ENCODE data around the gene S1PR1.

S1PR1 gene

GRCh38 chr1:101241485-101242225 is 4.8 kb downstream of the S1PR1 start:
- Histone ChIP-seq H3K9ac (ENCODE audit: low read length) (no peak overlapping the region), H3K27me3 (ENCODE audit: control insufficient read depth, insufficient read depth, low read length) (peaks cover 25% of the 10 kb centered on the region), H3K36me3 (ENCODE audit: control insufficient read depth, insufficient read depth, low read length) (no peaks in the 10 kb centered on the region), H3K4me3 (ENCODE audit: low read length) (no peak overlapping the region), H3K9me3 (ENCODE audit: control insufficient read depth, low read length) (no peaks in the 10 kb centered on the region), H3K4me1 (ENCODE audit: control insufficient read depth, insufficient read depth, low read length) (peaks cover 11% of the 10 kb centered on the region)

GRCh38 chr1:101242324-101243050 is 5.7 kb downstream of the S1PR1 start:
- H3K4me3 ChIP-seq (ENCODE audit: low read length), result no peak overlapping the region
- no peaks in the 10 kb centered on the region for H3K9me3 ChIP-seq (ENCODE audit: control insufficient read depth, low read length)
- no peak overlapping the region for H3K9ac ChIP-seq (ENCODE audit: low read length)
- H3K27me3 ChIP-seq (ENCODE audit: control insufficient read depth, insufficient read depth, low read length), result peaks cover 16% of the 10 kb centered on the region
- peaks cover 2% of the 10 kb centered on the region for H3K4me1 ChIP-seq (ENCODE audit: control insufficient read depth, insufficient read depth, low read length)
- H3K36me3 ChIP-seq (ENCODE audit: control insufficient read depth, insufficient read depth, low read length), result no peaks in the 10 kb centered on the region

GRCh38 chr1:101243751-101244150 is 6.9 kb downstream of the S1PR1 start:
- Histone ChIP-seq H3K36me3 (ENCODE audit: control insufficient read depth, insufficient read depth, low read length) (no peaks in the 10 kb centered on the region), H3K4me3 (ENCODE audit: low read length) (no peak overlapping the region), H3K9me3 (ENCODE audit: control insufficient read depth, low read length) (no peaks in the 10 kb centered on the region), H3K9ac (ENCODE audit: low read length) (no peak overlapping the region), H3K4me1 (ENCODE audit: control insufficient read depth, insufficient read depth, low read length) (no peaks in the 10 kb centered on the region), H3K27me3 (ENCODE audit: control insufficient read depth, insufficient read depth, low read length) (peaks cover 6% of the 10 kb centered on the region)

GRCh38 chr1:101244842-101245241 is 8.0 kb downstream of the S1PR1 start:
- peaks cover 4% of the 10 kb centered on the region for H3K27me3 ChIP-seq (ENCODE audit: control insufficient read depth, insufficient read depth, low read length)
- no peaks in the 10 kb centered on the region for H3K36me3 ChIP-seq (ENCODE audit: control insufficient read depth, insufficient read depth, low read length)
- no peak overlapping the region for H3K4me3 ChIP-seq (ENCODE audit: low read length)
- H3K9ac ChIP-seq (ENCODE audit: low read length), result no peak overlapping the region
- no peaks in the 10 kb centered on the region for H3K4me1 ChIP-seq (ENCODE audit: control insufficient read depth, insufficient read depth, low read length)
- no peaks in the 10 kb centered on the region for H3K9me3 ChIP-seq (ENCODE audit: control insufficient read depth, low read length)

- Histone ChIP-seq H3K9me3 (ENCODE audit: control insufficient read depth, low read length) (no peaks in the 10 kb centered on the region), H3K4me3 (ENCODE audit: low read length) (no peak overlapping the region), H3K27me3 (ENCODE audit: control insufficient read depth, insufficient read depth, low read length) (no peaks in the 10 kb centered on the region), H3K36me3 (ENCODE audit: control insufficient read depth, insufficient read depth, low read length) (no peaks in the 10 kb centered on the region), H3K9ac (ENCODE audit: low read length) (no peak overlapping the region), H3K4me1 (ENCODE audit: control insufficient read depth, insufficient read depth, low read length) (no peaks in the 10 kb centered on the region)
Measured at GRCh38 chr1:101245246-101245927, 8.6 kb downstream of the S1PR1 start.

- H3K4me1 ChIP-seq (ENCODE audit: control insufficient read depth, insufficient read depth, low read length), result no peaks in the 10 kb centered on the region
- no peak overlapping the region for H3K4me3 ChIP-seq (ENCODE audit: low read length)
- H3K36me3 ChIP-seq (ENCODE audit: control insufficient read depth, insufficient read depth, low read length), result no peaks in the 10 kb centered on the region
- no peak overlapping the region for H3K9ac ChIP-seq (ENCODE audit: low read length)
- no peaks in the 10 kb centered on the region for H3K9me3 ChIP-seq (ENCODE audit: control insufficient read depth, low read length)
- H3K27me3 ChIP-seq (ENCODE audit: control insufficient read depth, insufficient read depth, low read length), result no peaks in the 10 kb centered on the region
Measured at GRCh38 chr1:101247404-101248287, 10.8 kb downstream of the S1PR1 start.

GRCh38 chr1:101250222-101250621 is 13.4 kb downstream of the S1PR1 start:
- H3K9ac ChIP-seq (ENCODE audit: low read length), result no peak overlapping the region
- no peaks in the 10 kb centered on the region for H3K9me3 ChIP-seq (ENCODE audit: control insufficient read depth, low read length)
- no peak overlapping the region for H3K4me3 ChIP-seq (ENCODE audit: low read length)
- H3K36me3 ChIP-seq (ENCODE audit: control insufficient read depth, insufficient read depth, low read length), result no peaks in the 10 kb centered on the region
- no peaks in the 10 kb centered on the region for H3K4me1 ChIP-seq (ENCODE audit: control insufficient read depth, insufficient read depth, low read length)
- no peaks in the 10 kb centered on the region for H3K27me3 ChIP-seq (ENCODE audit: control insufficient read depth, insufficient read depth, low read length)

- no peaks in the 10 kb centered on the region for H3K36me3 ChIP-seq (ENCODE audit: control insufficient read depth, insufficient read depth, low read length)
- H3K27me3 ChIP-seq (ENCODE audit: control insufficient read depth, insufficient read depth, low read length), result no peaks in the 10 kb centered on the region
- no peaks in the 10 kb centered on the region for H3K9me3 ChIP-seq (ENCODE audit: control insufficient read depth, low read length)
- H3K4me1 ChIP-seq (ENCODE audit: control insufficient read depth, insufficient read depth, low read length), result no peaks in the 10 kb centered on the region
- no peak overlapping the region for H3K4me3 ChIP-seq (ENCODE audit: low read length)
- no peak overlapping the region for H3K9ac ChIP-seq (ENCODE audit: low read length)
Measured at GRCh38 chr1:101250656-101251272, 13.9 kb downstream of the S1PR1 start.

GRCh38 chr1:101251504-101251903 is 14.7 kb downstream of the S1PR1 start:
- no peaks in the 10 kb centered on the region for H3K4me1 ChIP-seq (ENCODE audit: control insufficient read depth, insufficient read depth, low read length)
- no peak overlapping the region for H3K4me3 ChIP-seq (ENCODE audit: low read length)
- H3K9ac ChIP-seq (ENCODE audit: low read length), result no peak overlapping the region
- no peaks in the 10 kb centered on the region for H3K27me3 ChIP-seq (ENCODE audit: control insufficient read depth, insufficient read depth, low read length)
- H3K36me3 ChIP-seq (ENCODE audit: control insufficient read depth, insufficient read depth, low read length), result no peaks in the 10 kb centered on the region
- H3K9me3 ChIP-seq (ENCODE audit: control insufficient read depth, low read length), result no peaks in the 10 kb centered on the region

- no peaks in the 10 kb centered on the region for H3K9me3 ChIP-seq (ENCODE audit: control insufficient read depth, low read length)
- peaks cover 14% of the 10 kb centered on the region for H3K4me1 ChIP-seq (ENCODE audit: control insufficient read depth, insufficient read depth, low read length)
- no peak overlapping the region for H3K9ac ChIP-seq (ENCODE audit: low read length)
- H3K36me3 ChIP-seq (ENCODE audit: control insufficient read depth, insufficient read depth, low read length), result no peaks in the 10 kb centered on the region
- H3K4me3 ChIP-seq (ENCODE audit: low read length), result no peak overlapping the region
- no peaks in the 10 kb centered on the region for H3K27me3 ChIP-seq (ENCODE audit: control insufficient read depth, insufficient read depth, low read length)
Measured at GRCh38 chr1:101253976-101254674, 17.3 kb downstream of the S1PR1 start.

Data from mucosa of stomach (tissue), 1 donor.